Trophoblast cell (in vitro differentiated cells and primary cell): ENCODE data around the gene FHAD1.
A peak's percentile ranks its signal among the peaks of the same experiment; 100 is the strongest.
"Not testable (repeated sequence)": the region's sequence is repeated elsewhere in the genome, so short reads cannot be mapped to it uniquely, and the experiment has no call there.

Experiments
- DNase-seq, 2 donors: peaks; one replicate each; pipeline ENCODE4 v3.0.0-alpha.2; 2016
- H2AFZ ChIP-seq: 2 replicates; pipeline ENCODE4 v1.6.1; 2013; ENCODE audit warnings: low read length, moderate library complexity, mild to moderate bottlenecking; ENCODE audit not compliant: insufficient read depth, poor library complexity
- H2AK5ac ChIP-seq: 2 replicates; pipeline ENCODE4 v1.6.1; 2013; ENCODE audit warnings: mild to moderate bottlenecking, low read length
- H2BK120ac ChIP-seq: 2 replicates; pipeline ENCODE4 v1.6.1; 2013; ENCODE audit warnings: low read length, mild to moderate bottlenecking, moderate library complexity; ENCODE audit not compliant: insufficient read depth, poor library complexity
- H2BK12ac ChIP-seq: 2 replicates; pipeline ENCODE4 v1.6.1; 2013; ENCODE audit warnings: mild to moderate bottlenecking, low read length, moderate library complexity
- H2BK5ac ChIP-seq: 2 replicates; pipeline ENCODE4 v1.6.1; 2013; ENCODE audit warnings: low read length, low read depth, moderate library complexity, mild to moderate bottlenecking; ENCODE audit not compliant: poor library complexity
- H3K14ac ChIP-seq: 2 replicates; pipeline ENCODE4 v1.6.1; 2013; ENCODE audit warnings: mild to moderate bottlenecking, low read length
- H3K18ac ChIP-seq: 2 replicates; pipeline ENCODE4 v1.6.1; 2013; ENCODE audit warnings: mild to moderate bottlenecking, low read length
- H3K23ac ChIP-seq: 2 replicates; pipeline ENCODE4 v1.6.1; 2013; ENCODE audit warnings: low read length
- H3K27ac ChIP-seq: 2 replicates; pipeline ENCODE4 v1.5.1; 2013; ENCODE audit warnings: low read depth, mild to moderate bottlenecking, inconsistent platforms, low read length, moderate library complexity
- H3K27me3 ChIP-seq: 2 replicates; pipeline ENCODE4 v1.6.1; 2013; ENCODE audit warnings: inconsistent platforms, mild to moderate bottlenecking, low read length, moderate library complexity; ENCODE audit not compliant: insufficient read depth
- H3K36me3 ChIP-seq, 2 experiments: 1 replicate in 1 of 2; 2 replicates in 1 of 2; pipeline ENCODE4 v1.6.1; 2013; ENCODE audit warnings: low read length in 2 of 2, mild to moderate bottlenecking in 2 of 2, moderate library complexity in 1 of 2; ENCODE audit not compliant: insufficient read depth in 2 of 2, control insufficient read depth in 1 of 2
- H3K4ac ChIP-seq: 2 replicates; pipeline ENCODE4 v1.6.1; 2013; ENCODE audit warnings: low read depth, mild to moderate bottlenecking, low read length, moderate library complexity
- H3K4me1 ChIP-seq, 2 experiments: 1 replicate in 1 of 2; 2 replicates in 1 of 2; pipeline ENCODE4 v1.6.1; 2013; ENCODE audit warnings: low read length in 2 of 2, mild to moderate bottlenecking in 2 of 2, moderate library complexity in 1 of 2; ENCODE audit not compliant: insufficient read depth in 2 of 2, control insufficient read depth in 1 of 2
- H3K4me2 ChIP-seq: 2 replicates; pipeline ENCODE4 v1.6.1; 2013; ENCODE audit warnings: inconsistent platforms, mild to moderate bottlenecking, low read length, moderate library complexity
- H3K4me3 ChIP-seq: 2 replicates; pipeline ENCODE4 v1.5.1; 2013; ENCODE audit warnings: mild to moderate bottlenecking, low read depth, low read length, inconsistent platforms
- H3K79me1 ChIP-seq: one replicate; pipeline ENCODE4 v1.6.1; 2013; ENCODE audit warnings: low read length
- H3K79me2 ChIP-seq: 2 replicates; pipeline ENCODE4 v1.6.1; 2013; ENCODE audit warnings: low read length, mild to moderate bottlenecking; ENCODE audit not compliant: control insufficient read depth, insufficient read depth, poor library complexity
- H3K9ac ChIP-seq: 2 replicates; pipeline ENCODE4 v1.6.1; 2013; ENCODE audit warnings: mild to moderate bottlenecking, low read length
- H3K9me3 ChIP-seq: 2 replicates; pipeline ENCODE4 v1.6.1; 2013; ENCODE audit warnings: low read depth, mild to moderate bottlenecking, control low read depth, inconsistent platforms, low read length; ENCODE audit not compliant: insufficient read depth
- H4K12ac ChIP-seq: 2 replicates; pipeline ENCODE4 v1.6.1; 2013; ENCODE audit warnings: low read depth, mild to moderate bottlenecking, low read length, moderate library complexity
- H4K8ac ChIP-seq: 2 replicates; pipeline ENCODE4 v1.6.1; 2013; ENCODE audit warnings: low read depth, mild to moderate bottlenecking, low read length, moderate library complexity
- H4K91ac ChIP-seq: one replicate; pipeline ENCODE4 v1.6.1; 2013; ENCODE audit warnings: low read depth, mild to moderate bottlenecking, low read length, moderate library complexity
- WGBS: extraction: QIAGEN DNeasy Blood & Tissue Kit; methylation state at CpG from one replicate; pipeline ENCODE4 v1.1.7; 2013; ENCODE audit warnings: missing lambda C conversion rate; ENCODE audit not compliant: insufficient read length, insufficient coverage; ENCODE audit errors: extremely low coverage; 5-methylcytosine and 5-hydroxymethylcytosine counted together

FHAD1 gene

DNA sequence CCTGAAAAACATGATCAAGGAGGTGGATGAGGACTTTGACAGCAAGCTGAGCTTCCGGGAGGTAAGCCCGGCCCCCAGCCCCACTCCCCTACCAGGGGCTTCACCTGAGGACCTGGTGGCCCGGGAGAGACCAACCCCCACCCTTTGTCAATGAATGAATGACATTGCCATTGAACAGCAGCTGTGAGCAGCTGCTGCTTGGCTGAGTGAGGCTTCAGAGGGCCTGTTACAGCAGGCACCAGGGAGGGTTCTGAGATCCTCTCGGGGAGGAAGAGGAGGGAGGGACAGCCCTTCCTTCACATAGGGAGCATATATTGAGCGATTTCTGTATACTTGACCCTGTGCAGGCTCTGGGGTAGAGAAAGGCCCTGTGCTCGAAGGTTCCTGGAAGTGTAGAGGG, 178.9 kb downstream of the FHAD1 start:
- DNase-seq: no peak
- H2AK5ac ChIP-seq: no peak overlapping the region
- H2BK12ac ChIP-seq: no peak overlapping the region
- no peaks in the 10 kb centered on the region for H3K79me1 ChIP-seq
- H4K8ac ChIP-seq: no peak overlapping the region
- peaks cover 7 to 14% of the 10 kb centered on the region in 2 experiments for H3K36me3 ChIP-seq
- H2AFZ ChIP-seq: no peak overlapping the region
- no peak overlapping the region for H3K18ac ChIP-seq
- H3K27me3 ChIP-seq: no peaks in the 10 kb centered on the region
- H3K79me2 ChIP-seq: no peaks in the 10 kb centered on the region
- no peak overlapping the region for H2BK120ac ChIP-seq
- no peak overlapping the region for H3K23ac ChIP-seq
- H3K9ac ChIP-seq: no peak overlapping the region
- H3K4me2 ChIP-seq: no peak overlapping the region
- no peak overlapping the region for H4K91ac ChIP-seq
- H3K4me1 ChIP-seq: peaks cover 0 to 2% of the 10 kb centered on the region in 2 experiments
- H2BK5ac ChIP-seq: no peak overlapping the region
- no peak overlapping the region for H3K14ac ChIP-seq
- H3K27ac ChIP-seq: no peak overlapping the region
- no peak overlapping the region for H3K4me3 ChIP-seq
- H3K9me3 ChIP-seq: peaks cover 3% of the 10 kb centered on the region
- H3K4ac ChIP-seq: no peak overlapping the region
- H4K12ac ChIP-seq: no peak overlapping the region
- WGBS: no CpG with 5 or more reads among the region's 6 CpGs

DNA sequence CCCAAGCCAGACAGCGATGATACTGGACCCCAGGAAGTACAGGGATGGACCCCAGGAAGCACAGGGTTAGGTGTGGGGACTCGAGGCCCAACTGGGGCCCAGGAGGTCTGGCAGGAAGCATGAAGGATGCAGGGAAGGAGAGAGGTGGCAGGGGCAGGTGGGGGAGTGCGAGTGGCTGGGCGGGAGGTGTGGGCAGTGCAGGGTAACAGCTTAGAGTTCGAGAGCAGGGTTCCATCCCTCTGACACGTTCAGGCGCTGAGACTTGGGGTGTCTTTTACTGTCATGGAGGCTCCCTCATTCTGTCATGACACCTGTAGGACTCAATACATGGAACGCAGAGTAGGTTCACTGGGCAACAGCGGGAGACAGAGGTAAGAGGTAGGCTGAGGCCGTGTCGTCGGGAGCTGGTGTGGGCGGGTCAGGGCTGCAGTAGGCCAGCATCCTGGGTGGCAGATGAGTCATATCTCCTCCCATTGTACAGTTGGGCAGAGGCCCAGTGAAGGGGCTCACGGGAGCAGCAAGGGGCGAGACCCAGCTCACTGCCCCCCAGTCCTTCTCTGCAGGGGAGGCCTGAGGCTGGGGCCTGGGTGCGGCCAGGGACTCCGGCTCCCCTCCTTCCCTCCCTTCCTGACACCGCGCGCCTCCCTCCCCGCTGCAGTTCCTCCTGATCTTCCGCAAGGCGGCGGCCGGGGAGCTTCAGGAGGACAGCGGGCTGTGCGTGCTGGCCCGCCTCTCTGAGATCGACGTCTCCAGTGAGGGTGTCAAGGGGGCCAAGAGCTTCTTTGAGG, 179.7 kb downstream of the FHAD1 start:
- no peak overlapping the region for H2BK12ac ChIP-seq
- H3K23ac ChIP-seq: no peak overlapping the region
- no peak overlapping the region for H2AK5ac ChIP-seq
- no peak overlapping the region for H3K18ac ChIP-seq
- H3K79me1 ChIP-seq: no peaks in the 10 kb centered on the region
- H3K9me3 ChIP-seq: peaks cover 2% of the 10 kb centered on the region
- WGBS: no CpG with 5 or more reads among the region's 30 CpGs
- no peaks in the 10 kb centered on the region for H3K27me3 ChIP-seq
- H3K4me1 ChIP-seq: peaks cover 0 to 3% of the 10 kb centered on the region in 2 experiments
- no peak overlapping the region for H4K12ac ChIP-seq
- no peak overlapping the region for H3K14ac ChIP-seq
- H4K91ac ChIP-seq: no peak overlapping the region
- peaks cover 7 to 14% of the 10 kb centered on the region in 2 experiments for H3K36me3 ChIP-seq
- H3K9ac ChIP-seq: no peak overlapping the region
- no peak overlapping the region for H3K4ac ChIP-seq
- no peak overlapping the region for H3K27ac ChIP-seq
- DNase-seq: peak; percentile 25 to 28
- H3K4me3 ChIP-seq: no peak overlapping the region
- H4K8ac ChIP-seq: no peak overlapping the region
- H2BK5ac ChIP-seq: no peak overlapping the region
- H2BK120ac ChIP-seq: no peak overlapping the region
- H2AFZ ChIP-seq: no peak overlapping the region
- no peak overlapping the region for H3K4me2 ChIP-seq
- H3K79me2 ChIP-seq: no peaks in the 10 kb centered on the region

- Histone ChIP-seq H3K79me1 (no peaks in the 10 kb centered on the region), H2BK120ac (no peak overlapping the region), H2BK12ac (no peak overlapping the region), H3K23ac (no peak overlapping the region), H3K4me2 (no peak overlapping the region), H4K12ac (no peak overlapping the region), H3K18ac (no peak overlapping the region), H3K4ac (no peak overlapping the region), H3K4me3 (no peak overlapping the region), H3K14ac (no peak overlapping the region), H4K8ac (no peak overlapping the region), H2BK5ac (no peak overlapping the region), H3K9ac (no peak overlapping the region), H3K27ac (no peak overlapping the region), H3K79me2 (no peaks in the 10 kb centered on the region), H3K4me1 (peaks cover 0 to 3% of the 10 kb centered on the region in 2 experiments), H3K36me3 (peaks cover 7 to 14% of the 10 kb centered on the region in 2 experiments), H3K27me3 (no peaks in the 10 kb centered on the region), H3K9me3 (no peaks in the 10 kb centered on the region), H2AK5ac (no peak overlapping the region), H4K91ac (no peak overlapping the region), H2AFZ (no peak overlapping the region)
- no CpG with 5 or more reads among the region's 6 CpGs for WGBS
- DNase-seq: no peak
Observed at GRCh38 chr1:15427280-15427666, 180.2 kb downstream of the FHAD1 start.

GRCh38 chr1:15428252-15428651, 181.2 kb downstream of the FHAD1 start:
- not testable (repeated sequence) for H3K27me3 ChIP-seq, H3K79me1 ChIP-seq, H4K8ac ChIP-seq, H3K9me3 ChIP-seq, H3K4me2 ChIP-seq, H3K4me3 ChIP-seq, H3K14ac ChIP-seq, H2AFZ ChIP-seq, H3K9ac ChIP-seq, H3K23ac ChIP-seq, H4K91ac ChIP-seq, H3K4ac ChIP-seq, H3K79me2 ChIP-seq, DNase-seq, H3K27ac ChIP-seq, H3K4me1 ChIP-seq, H2BK5ac ChIP-seq, H3K18ac ChIP-seq, H2BK120ac ChIP-seq, H2AK5ac ChIP-seq, H2BK12ac ChIP-seq, H4K12ac ChIP-seq
- H3K36me3 ChIP-seq: peaks cover 7 to 14% of the 10 kb centered on the region in 2 experiments
- WGBS: no CpG with 5 or more reads among the region's 11 CpGs
